Right lobe of liver (tissue), 4 donors: ENCODE measurements around the gene SAMHD1.
"Not testable (repeated sequence)": the region's sequence is repeated elsewhere in the genome, so short reads cannot be mapped to it uniquely, and the experiment has no call there.

Experiments used
- POLR2A ChIP-seq: fragments of 450-650 bp; IDR thresholded peaks from one replicate; pipeline ENCODE4 v1.6.1; 2017; ENCODE audit warnings: antibody characterized with exemption, mild to moderate bottlenecking
- TF ChIP-seq, protein P1 (sequence below), 4 donors: fragments of 200-600 bp in 3 of 4; fragments of 450-650 bp in 1 of 4; IDR thresholded peaks; one replicate each; pipeline versions ENCODE4 v1.5.1 to v1.8.0; 2016 to 2022; ENCODE audit warnings: antibody characterized with exemption in 4 of 4, mild to moderate bottlenecking in 2 of 4
- donor health status: DM: no; HTN: no; CAD: no.
- donor health status: DM: no; HTN: no; CAD: no.
- donor health status: DM: no; HTN: yes; CAD: no.

- TF ChIP-seq, protein P1, sequence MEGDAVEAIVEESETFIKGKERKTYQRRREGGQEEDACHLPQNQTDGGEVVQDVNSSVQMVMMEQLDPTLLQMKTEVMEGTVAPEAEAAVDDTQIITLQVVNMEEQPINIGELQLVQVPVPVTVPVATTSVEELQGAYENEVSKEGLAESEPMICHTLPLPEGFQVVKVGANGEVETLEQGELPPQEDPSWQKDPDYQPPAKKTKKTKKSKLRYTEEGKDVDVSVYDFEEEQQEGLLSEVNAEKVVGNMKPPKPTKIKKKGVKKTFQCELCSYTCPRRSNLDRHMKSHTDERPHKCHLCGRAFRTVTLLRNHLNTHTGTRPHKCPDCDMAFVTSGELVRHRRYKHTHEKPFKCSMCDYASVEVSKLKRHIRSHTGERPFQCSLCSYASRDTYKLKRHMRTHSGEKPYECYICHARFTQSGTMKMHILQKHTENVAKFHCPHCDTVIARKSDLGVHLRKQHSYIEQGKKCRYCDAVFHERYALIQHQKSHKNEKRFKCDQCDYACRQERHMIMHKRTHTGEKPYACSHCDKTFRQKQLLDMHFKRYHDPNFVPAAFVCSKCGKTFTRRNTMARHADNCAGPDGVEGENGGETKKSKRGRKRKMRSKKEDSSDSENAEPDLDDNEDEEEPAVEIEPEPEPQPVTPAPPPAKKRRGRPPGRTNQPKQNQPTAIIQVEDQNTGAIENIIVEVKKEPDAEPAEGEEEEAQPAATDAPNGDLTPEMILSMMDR (IDR thresholded peaks at IDR 0.05), result not testable (repeated sequence)
- not testable (repeated sequence) for TF ChIP-seq POLR2A
Observed at GRCh38 chr20:36932067-36932466, 19.4 kb downstream of the SAMHD1 start.
